ENCODE data around the gene OR52E8.
A peak's percentile ranks its signal among the peaks of the same experiment; 100 is the strongest.

OR52E8 gene

GRCh38 chr11:5857590-5857989 is at the start of gene OR52E8:
OR52E8 (minus strand) TSS chr11:5857690; CDS start chr11:5857690, 0 bp downstream.
- no peak for DNase-seq

DNA sequence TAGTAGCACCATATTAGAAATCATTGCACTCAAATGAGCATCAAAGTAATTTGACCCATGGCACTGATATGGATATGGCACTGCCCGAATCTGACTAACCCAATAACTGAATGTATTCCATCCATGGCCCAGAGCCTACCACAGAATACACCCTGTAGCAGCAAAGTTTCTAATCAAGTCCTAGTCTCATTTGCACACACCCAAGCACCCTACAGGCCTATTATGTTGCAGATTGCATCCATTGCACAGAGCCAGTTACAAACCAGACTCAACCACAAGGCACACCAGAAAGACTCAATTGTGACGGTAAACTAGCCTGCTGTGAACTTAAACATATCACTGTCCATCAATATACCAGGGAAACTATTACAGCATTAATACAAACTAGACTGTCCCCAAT is 42.0 kb upstream of the OR52E8 start:
- DNase-seq: no peak

DNA sequence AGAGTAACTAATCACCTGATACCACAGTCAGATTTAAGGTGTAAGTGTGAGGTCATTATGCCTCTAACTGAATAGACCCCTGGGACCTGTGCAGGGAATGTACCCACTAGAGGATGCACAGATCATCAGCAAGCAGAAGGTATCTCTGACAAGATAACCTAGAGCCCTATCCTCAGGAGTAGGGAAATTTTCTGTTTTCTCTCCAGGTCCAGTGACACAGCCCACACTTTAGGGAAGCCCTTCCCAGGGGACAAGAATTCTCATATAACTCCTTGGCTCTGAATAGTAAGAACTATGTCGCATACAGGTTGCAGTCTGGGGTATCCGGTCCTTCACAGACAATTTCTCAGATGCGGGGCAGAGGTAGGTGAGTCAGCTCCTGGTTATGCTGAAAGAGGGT is 35.4 kb upstream of the OR52E8 start, which contains the start of gene OR52E5:
TSS of gene OR52E5 (plus strand) at position 301 of the 400 bp plus-strand sequence. CDS start 7,569 bp downstream, outside the sequence.
- DNase-seq: no peak

DNA sequence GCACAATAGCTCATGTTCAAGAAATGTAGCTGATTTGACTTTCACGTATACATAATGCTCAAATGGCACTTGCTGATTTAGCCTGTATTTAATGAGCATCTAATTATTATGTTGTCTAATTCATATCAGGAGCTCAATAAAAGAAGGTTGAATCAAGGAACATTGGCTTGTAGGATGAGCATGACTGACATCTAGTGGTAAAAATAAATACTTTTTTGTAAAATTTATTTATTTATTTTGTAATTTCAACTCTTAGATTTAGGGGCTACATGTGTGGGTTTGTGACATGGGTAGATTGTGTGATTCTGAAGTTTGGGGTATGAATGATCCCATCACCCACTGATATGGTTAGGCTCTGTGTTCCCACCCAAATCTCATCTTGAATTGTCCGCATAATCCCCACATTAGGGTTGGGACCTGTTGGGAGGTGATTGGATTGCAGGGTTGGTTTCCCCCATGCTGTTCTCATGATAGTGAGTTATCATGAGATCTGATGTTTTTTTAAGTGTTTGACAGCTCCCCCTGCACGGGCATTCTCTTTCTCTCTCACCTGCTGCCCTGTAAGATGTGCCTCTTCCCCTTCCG is 33.8 kb upstream of the OR52E8 start:
- DNase-seq: no peak

- DNase-seq: no peak
Measured at GRCh38 chr11:5887661-5888060, 30.2 kb upstream of the OR52E8 start.

- no peak for DNase-seq
Measured at GRCh38 chr11:5887172-5887571, 29.7 kb upstream of the OR52E8 start.

- DNase-seq: no peak
Measured at GRCh38 chr11:5881756-5882155, 24.3 kb upstream of the OR52E8 start.

DNA sequence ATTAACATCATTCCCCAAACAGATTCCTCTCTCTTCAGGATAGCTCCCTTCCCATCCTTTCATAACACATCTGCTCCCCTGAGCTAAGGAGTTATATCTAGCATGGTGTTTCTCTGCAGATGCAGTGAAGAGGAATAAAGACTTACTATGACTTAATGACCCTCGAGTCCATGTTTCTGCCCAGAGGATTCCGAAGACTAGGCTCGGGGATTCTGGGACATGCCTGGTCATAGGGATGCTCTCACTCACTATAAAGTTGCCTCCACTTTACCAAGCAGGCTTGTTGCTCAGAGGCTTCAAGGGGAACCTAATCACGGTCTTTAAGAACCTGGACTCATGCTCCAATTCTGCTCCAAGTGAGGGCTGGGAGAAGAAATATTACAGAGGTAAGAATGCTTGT is 22.8 kb upstream of the OR52E8 start, which contains the start of gene OR52E4:
TSS of gene OR52E4 (plus strand) at position 301 of the 400 bp plus-strand sequence. CDS start 3,664 bp downstream, outside the sequence.
- DNase-seq: no peak

- no peak for DNase-seq
Measured at GRCh38 chr11:5878564-5878963, 21.1 kb upstream of the OR52E8 start.

- no peak for DNase-seq
Measured at GRCh38 chr11:5865826-5866225, 8.3 kb upstream of the OR52E8 start.

GRCh38 chr11:5851002-5851401 is 6.5 kb downstream of the OR52E8 start:
- no peak for DNase-seq

GRCh38 chr11:5847711-5848110 is 9.8 kb downstream of the OR52E8 start:
- DNase-seq: no peak

GRCh38 chr11:5846701-5847100 is 10.8 kb downstream of the OR52E8 start:
- no peak for DNase-seq

DNA sequence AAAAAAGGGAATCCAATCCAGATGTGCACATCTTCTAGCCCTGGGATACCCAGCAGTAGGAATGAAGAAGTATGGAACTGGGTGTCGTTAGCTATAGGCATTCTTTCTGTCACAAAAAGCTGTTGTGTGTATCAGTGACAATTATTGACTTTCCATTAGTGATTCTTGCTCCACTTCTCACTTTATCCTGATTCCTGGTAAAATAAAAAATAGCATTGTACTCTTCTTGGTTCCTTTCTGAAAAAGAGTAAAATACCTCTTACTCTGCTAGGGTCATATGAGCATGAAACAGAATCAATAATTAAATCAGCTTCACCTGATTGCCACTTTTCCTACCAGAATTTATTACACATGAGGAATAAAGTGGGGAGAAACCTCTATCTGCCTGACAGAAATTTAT is 15.7 kb downstream of the OR52E8 start, which contains the start of gene OR52E6:
TSS of gene OR52E6 (minus strand) at position 101 of the 400 bp plus-strand sequence. CDS start at position 101, 0 bp downstream.
- DNase-seq: no peak

DNA sequence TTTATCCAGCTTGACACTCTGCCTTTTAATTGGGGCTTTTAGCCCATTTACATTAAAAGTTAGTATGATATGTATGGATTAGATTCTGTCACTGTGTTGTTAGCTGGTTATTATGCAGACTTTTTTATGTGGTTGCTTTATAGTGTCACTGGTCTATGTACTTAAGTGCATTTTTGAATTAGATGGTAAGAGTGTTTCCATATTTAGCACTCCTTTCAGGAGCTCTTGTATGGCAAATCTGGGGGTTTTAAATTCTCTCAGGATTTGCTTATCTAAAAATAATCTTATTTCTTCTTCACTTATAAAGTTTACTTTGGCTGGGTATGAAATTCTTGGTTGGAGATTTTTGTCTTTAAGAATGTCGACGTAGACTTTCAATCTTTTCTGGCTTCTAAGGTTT is 19.8 kb downstream of the OR52E8 start:
- no peak for DNase-seq

- no peak for DNase-seq
Measured at GRCh38 chr11:5833446-5833845, 24.0 kb downstream of the OR52E8 start.

DNA sequence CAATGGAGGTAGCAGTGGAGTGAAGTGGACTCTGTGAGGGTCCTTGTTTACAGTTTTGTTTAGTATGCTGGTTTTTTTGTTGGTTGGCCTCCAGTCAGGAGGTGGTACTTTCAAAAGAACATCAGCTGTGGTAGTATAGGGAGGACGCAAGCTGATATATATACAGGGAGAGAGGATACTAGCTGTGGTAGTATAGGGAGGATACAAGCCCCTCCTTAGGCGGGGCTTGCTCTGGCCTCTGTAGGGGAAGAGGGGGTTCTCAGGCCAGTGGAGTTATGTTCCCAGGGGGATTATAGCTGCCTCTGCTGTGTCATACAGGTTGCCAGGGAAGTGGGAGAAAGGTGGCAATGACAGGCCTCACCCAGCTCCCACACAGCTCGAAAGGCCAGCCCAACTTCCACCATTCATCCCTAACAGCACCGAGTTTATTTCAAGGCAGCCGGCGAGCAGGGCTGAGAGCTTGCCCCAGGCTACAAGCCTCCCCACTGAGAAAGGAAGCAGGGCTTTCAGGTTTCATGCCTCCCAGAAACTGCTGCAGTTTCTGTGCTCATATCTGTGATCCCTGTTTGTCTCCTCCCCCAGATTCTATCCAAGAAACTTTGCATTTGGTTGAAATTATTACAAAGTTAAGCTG is 26.2 kb downstream of the OR52E8 start:
- no peak for DNase-seq

DNA sequence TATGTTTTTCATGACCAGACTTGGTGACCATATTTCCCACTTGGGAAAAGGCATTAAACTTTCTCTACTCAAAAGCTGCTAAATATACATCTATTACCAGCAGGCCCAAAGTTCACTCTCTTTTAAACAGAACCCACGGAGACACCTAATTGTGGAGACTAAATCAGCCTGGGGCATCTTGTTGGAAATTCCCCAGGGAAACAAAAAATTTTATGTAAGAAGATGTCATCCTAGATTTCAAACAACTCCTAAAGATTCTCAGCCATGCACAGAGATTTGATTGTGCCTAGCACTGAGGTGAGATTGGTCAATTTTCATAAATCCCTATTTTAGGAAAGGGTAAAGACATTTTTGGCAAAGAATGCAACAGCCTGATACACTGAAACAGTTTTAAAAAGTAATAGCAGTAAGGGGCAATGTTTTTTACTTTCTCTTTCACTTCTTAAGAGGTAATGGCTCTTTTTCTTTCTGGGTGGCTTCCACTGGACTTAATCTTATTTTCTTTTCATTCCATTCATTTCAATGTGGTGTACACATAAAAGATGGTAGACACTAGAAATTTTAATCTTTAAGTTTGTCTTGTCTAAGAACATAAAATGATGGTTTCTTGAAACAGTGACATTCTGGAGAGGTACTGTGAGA is 39.1 kb downstream of the OR52E8 start:
- no peak for DNase-seq

- DNase-seq: no peak
Measured at GRCh38 chr11:5815534-5815933, 42.0 kb downstream of the OR52E8 start.

- DNase-seq: no peak
Measured at GRCh38 chr11:5809905-5810795, 47.3 kb downstream of the OR52E8 start.

DNA sequence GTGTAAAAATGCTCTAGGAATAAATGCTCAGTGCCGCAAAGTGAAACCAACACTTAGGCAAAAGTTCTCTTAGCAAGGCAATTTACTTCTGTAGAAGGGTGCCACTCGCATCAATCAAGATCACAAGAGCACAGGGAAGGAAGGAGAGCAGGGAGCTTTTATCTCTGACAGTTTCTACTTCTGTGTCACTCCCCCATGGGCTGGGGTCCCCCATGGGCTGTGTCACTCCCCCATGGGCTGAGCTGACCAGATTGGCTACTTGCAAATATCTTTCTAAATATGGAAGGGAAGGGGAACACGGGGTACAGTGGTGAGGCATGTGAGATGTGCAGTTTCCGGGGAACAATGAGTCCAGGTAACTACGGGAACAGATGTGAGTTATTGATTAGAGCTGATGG is 48.4 kb downstream of the OR52E8 start:
- no peak for DNase-seq

GRCh38 chr11:5808500-5809121 is 48.9 kb downstream of the OR52E8 start, which contains the start of gene OR52N2:
OR52N2 (plus strand) TSS chr11:5808924; CDS start chr11:5820336, 11,412 bp downstream.
- DNase-seq: peak; percentile 64 to 72

Data from stimulated activated CD4-positive, alpha-beta T cell treated with anti-CD3 and anti-CD28 coated beads, Interleukin-2, amount 100 ng/mL, for 48 hours (primary cell).